ENCODE data around the gene MYL10. TPM values are rescaled to one million over a fixed set of nuclear protein-coding genes. Genes with fewer than 3 reads are reported as not detected.

Gene MYL10
- total and polyA plus RNA-seq, 4 experiments from 2014 or later: not detected

GRCh38 chr7:101673951-101674350, 44.9 kb upstream of the MYL10 start:
- CTCF ChIA-PET (ENCODE audit: partially characterized antibody): no interaction called here
- intact Hi-C loops (cut with micrococcal nuclease): no loop called here
- Histone ChIP-seq H3K27ac (ENCODE audit: low read depth, low read length) (no peak overlapping the region), H3K4me1 (ENCODE audit: insufficient read depth, low read length) (no peaks in the 10 kb centered on the region), H3K4me3 (ENCODE audit: low read length in 2 of 2) (no peak overlapping the region), H3K36me3 (ENCODE audit: insufficient read depth, low read length) (no peaks in the 10 kb centered on the region), H3K9me3 (ENCODE audit: control insufficient read depth in 1 of 2, low read length in 2 of 2) (no peaks in the 10 kb centered on the region), H3K27me3 (ENCODE audit: insufficient read depth, low read length) (no peaks in the 10 kb centered on the region)
- H3K4me1 Mint-ChIP-seq: no peaks in the 10 kb centered on the region
- no peaks in the 10 kb centered on the region for H3K36me3 Mint-ChIP-seq
- no peak overlapping the region for H3K4me3 Mint-ChIP-seq
- peaks cover 0 to 2% of the 10 kb centered on the region in 2 donors for H3K27me3 Mint-ChIP-seq
- H3K9me3 Mint-ChIP-seq: peaks cover 0 to 7% (median 4%) of the 10 kb centered on the region in 8 donors
- H3K27ac Mint-ChIP-seq: no peak overlapping the region
- POLR2A ChIA-PET (ENCODE audit: partially characterized antibody): no interaction called here
- DNase-seq: no peak

DNA sequence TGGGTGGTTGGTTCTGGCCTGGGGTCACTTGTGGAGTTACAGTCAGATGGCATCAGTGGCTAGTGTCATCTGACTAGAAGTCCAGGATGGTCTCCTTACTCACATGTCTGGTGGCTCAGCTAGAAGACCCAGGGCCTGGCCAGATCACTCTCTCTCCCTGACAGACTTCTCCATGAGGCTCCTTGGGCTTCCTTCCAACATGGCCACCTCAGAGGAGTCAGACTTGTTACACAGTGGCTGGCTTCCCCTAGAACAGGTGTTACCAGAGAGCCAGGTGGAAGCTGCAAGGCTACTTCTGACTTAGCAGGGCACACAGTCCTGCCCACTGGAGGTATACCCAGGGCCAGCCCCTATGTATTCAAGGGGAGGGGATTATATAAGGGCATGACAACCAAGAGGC, 44.2 kb upstream of the MYL10 start:
- H3K4me1 ChIP-seq (ENCODE audit: insufficient read depth, low read length): no peaks in the 10 kb centered on the region
- intact Hi-C loops (cut with micrococcal nuclease): no loop called here
- Mint-ChIP-seq H3K4me3 (no peak overlapping the region), H3K9me3 (peaks cover 0 to 13% (median 4%) of the 10 kb centered on the region in 8 donors), H3K27me3 (peaks cover 0 to 4% of the 10 kb centered on the region in 2 donors), H3K4me1 (no peaks in the 10 kb centered on the region), H3K27ac (no peak overlapping the region), H3K36me3 (no peaks in the 10 kb centered on the region)
- POLR2A ChIA-PET (ENCODE audit: partially characterized antibody): no interaction called here
- no peak for DNase-seq
- H3K27me3 ChIP-seq (ENCODE audit: insufficient read depth, low read length): no peaks in the 10 kb centered on the region
- H3K4me3 ChIP-seq (ENCODE audit: low read length in 2 of 2): no peak overlapping the region
- H3K27ac ChIP-seq (ENCODE audit: low read depth, low read length): no peak overlapping the region
- H3K9me3 ChIP-seq (ENCODE audit: control insufficient read depth in 1 of 2, low read length in 2 of 2): no peaks in the 10 kb centered on the region
- CTCF ChIA-PET (ENCODE audit: partially characterized antibody): no interaction called here
- no peaks in the 10 kb centered on the region for H3K36me3 ChIP-seq (ENCODE audit: insufficient read depth, low read length)

DNA sequence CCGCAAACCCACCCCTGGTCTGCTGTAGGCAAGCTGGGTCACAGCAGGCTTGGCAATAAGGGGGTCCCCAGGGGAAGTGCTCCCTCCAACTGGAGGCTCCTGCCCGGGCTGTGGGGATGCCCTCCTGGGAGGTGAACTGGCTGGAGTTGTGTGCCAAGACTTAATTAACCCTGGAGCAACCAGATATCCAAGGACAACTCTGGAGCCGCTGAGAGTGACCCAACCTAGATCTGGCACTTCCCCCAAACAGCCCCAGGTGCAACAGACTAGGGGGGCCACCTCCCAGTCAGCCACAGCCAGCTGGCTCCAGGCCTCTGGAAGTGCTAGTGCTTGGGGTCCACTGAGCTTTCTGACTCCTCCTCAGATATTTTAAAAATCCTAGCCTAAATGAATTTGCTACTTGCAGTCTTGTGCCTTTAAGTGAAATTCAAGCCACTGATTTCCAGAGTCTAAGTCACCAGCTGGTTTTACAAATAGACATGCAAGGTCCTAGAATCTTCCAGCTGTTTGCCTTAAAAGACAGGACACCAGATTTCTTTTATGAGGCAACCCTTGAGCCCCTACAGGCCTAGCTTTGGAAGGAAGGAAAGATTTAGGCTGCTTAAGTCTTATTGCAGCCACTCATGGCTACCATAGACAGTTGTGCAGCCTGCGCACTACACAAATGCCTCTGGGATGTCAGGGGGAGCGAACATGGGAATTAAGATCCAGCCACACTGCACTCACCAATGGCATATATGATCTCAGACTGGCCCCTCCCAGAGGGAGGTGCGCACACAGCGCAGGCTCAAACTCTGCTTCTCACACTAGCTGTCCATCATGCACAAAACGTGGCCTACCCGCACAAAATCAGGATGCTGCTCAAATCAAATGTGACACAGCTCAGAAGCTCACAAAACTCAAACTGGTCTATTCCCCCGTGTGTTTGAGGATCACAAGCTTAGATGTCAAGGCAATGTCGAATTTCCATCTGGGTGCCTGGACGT, 42.6 kb upstream of the MYL10 start:
- ChIA-PET POLR2A (ENCODE audit: partially characterized antibody) (no interaction called here), CTCF (ENCODE audit: partially characterized antibody) (interaction anchor here (1.1 kb wide), 1 partner anchor 18 kb away, joined by 4 read pairs; no protein-coding TSS in a partner anchor)

GRCh38 chr7:101669307-101669706, 40.2 kb upstream of the MYL10 start:
- peaks cover 0 to 15% (median 5%) of the 10 kb centered on the region in 8 donors for H3K9me3 Mint-ChIP-seq
- POLR2A ChIA-PET (ENCODE audit: partially characterized antibody): no interaction called here

More for the DNA sequence above, 42.6 kb upstream of the MYL10 start:
- intact Hi-C loops (cut with micrococcal nuclease): no loop called here
- no peaks in the 10 kb centered on the region for H3K27me3 ChIP-seq (ENCODE audit: insufficient read depth, low read length)
- Mint-ChIP-seq H3K4me1 (no peaks in the 10 kb centered on the region), H3K27me3 (peaks cover 3 to 4% of the 10 kb centered on the region in 2 donors), H3K9me3 (peaks cover 0 to 15% (median 5%) of the 10 kb centered on the region in 8 donors), H3K27ac (no peak overlapping the region), H3K36me3 (no peaks in the 10 kb centered on the region), H3K4me3 (no peak overlapping the region)
- no peak overlapping the region for H3K27ac ChIP-seq (ENCODE audit: low read depth, low read length)
- no peak for DNase-seq
- H3K4me1 ChIP-seq (ENCODE audit: insufficient read depth, low read length): no peaks in the 10 kb centered on the region
- H3K36me3 ChIP-seq (ENCODE audit: insufficient read depth, low read length): no peaks in the 10 kb centered on the region
- H3K9me3 ChIP-seq (ENCODE audit: control insufficient read depth in 1 of 2, low read length in 2 of 2): no peaks in the 10 kb centered on the region
- H3K4me3 ChIP-seq (ENCODE audit: low read length in 2 of 2): no peak overlapping the region

GRCh38 chr7:101668726-101669125, 39.6 kb upstream of the MYL10 start:
- CTCF ChIA-PET (ENCODE audit: partially characterized antibody): interaction anchor here (0.8 kb wide), 1 partner anchor 21 kb away, joined by 3 read pairs; no protein-coding TSS in a partner anchor
- Mint-ChIP-seq H3K4me1 (no peaks in the 10 kb centered on the region), H3K4me3 (no peak overlapping the region), H3K9me3 (peaks cover 0 to 12% (median 6%) of the 10 kb centered on the region in 8 donors), H3K36me3 (no peaks in the 10 kb centered on the region), H3K27me3 (peaks cover 4% of the 10 kb centered on the region in 2 donors), H3K27ac (no peak overlapping the region)
- intact Hi-C loops (cut with micrococcal nuclease): no loop called here
- H3K4me3 ChIP-seq (ENCODE audit: low read length in 2 of 2): no peak overlapping the region
- no peaks in the 10 kb centered on the region for H3K4me1 ChIP-seq (ENCODE audit: insufficient read depth, low read length)
- no peaks in the 10 kb centered on the region for H3K9me3 ChIP-seq (ENCODE audit: control insufficient read depth in 1 of 2, low read length in 2 of 2)
- H3K27ac ChIP-seq (ENCODE audit: low read depth, low read length): no peak overlapping the region
- no peak for DNase-seq
- POLR2A ChIA-PET (ENCODE audit: partially characterized antibody): no interaction called here
- H3K27me3 ChIP-seq (ENCODE audit: insufficient read depth, low read length): no peaks in the 10 kb centered on the region
- H3K36me3 ChIP-seq (ENCODE audit: insufficient read depth, low read length): no peaks in the 10 kb centered on the region

More at GRCh38 chr7:101669307-101669706, 40.2 kb upstream of the MYL10 start:
- Histone ChIP-seq H3K4me1 (ENCODE audit: insufficient read depth, low read length) (no peaks in the 10 kb centered on the region), H3K4me3 (ENCODE audit: low read length in 2 of 2) (no peak overlapping the region), H3K36me3 (ENCODE audit: insufficient read depth, low read length) (no peaks in the 10 kb centered on the region), H3K9me3 (ENCODE audit: control insufficient read depth in 1 of 2, low read length in 2 of 2) (no peaks in the 10 kb centered on the region), H3K27ac (ENCODE audit: low read depth, low read length) (no peak overlapping the region), H3K27me3 (ENCODE audit: insufficient read depth, low read length) (no peaks in the 10 kb centered on the region)
- Mint-ChIP-seq H3K4me3 (no peak overlapping the region), H3K27me3 (peaks cover 4% of the 10 kb centered on the region in 2 donors), H3K36me3 (no peaks in the 10 kb centered on the region), H3K4me1 (no peaks in the 10 kb centered on the region), H3K27ac (no peak overlapping the region)
- DNase-seq: no peak
- CTCF ChIA-PET (ENCODE audit: partially characterized antibody): no interaction called here
- intact Hi-C loops (cut with micrococcal nuclease): no loop called here

DNA sequence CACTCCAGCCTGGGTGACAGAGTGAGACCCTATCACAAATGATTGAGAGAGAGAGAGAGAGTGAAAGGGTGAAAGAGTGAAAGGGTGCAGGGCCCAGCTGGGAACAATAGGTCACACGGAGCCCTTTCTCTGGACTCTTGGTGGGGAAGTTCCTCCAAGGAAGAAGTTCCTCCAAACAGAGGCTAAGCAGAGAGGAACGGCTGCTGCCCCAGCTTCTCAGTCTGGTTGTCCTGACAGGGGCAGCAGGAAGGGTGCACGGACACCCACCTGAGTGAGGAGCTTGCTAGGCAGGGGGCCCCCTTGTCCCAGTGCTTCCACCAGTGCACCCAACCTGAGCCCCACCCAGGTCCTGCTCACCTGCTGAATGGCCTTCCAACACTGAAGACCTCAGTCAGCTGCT, 38.8 kb upstream of the MYL10 start:
- intact Hi-C loops (cut with micrococcal nuclease): no loop called here
- H3K4me1 Mint-ChIP-seq: no peaks in the 10 kb centered on the region
- H3K36me3 Mint-ChIP-seq: no peaks in the 10 kb centered on the region
- no peak overlapping the region for H3K27ac Mint-ChIP-seq
- H3K27me3 Mint-ChIP-seq: peaks cover 4 to 5% of the 10 kb centered on the region in 2 donors
- no peak for DNase-seq
- ChIA-PET CTCF (ENCODE audit: partially characterized antibody) (interaction anchor here (0.6 kb wide), 1 partner anchor 499 kb away, joined by 3 read pairs; no protein-coding TSS in a partner anchor), POLR2A (ENCODE audit: partially characterized antibody) (interaction anchor here (0.8 kb wide), 1 partner anchor 116 kb away, joined by 3 read pairs; no protein-coding TSS in a partner anchor)
- Histone ChIP-seq H3K27me3 (ENCODE audit: insufficient read depth, low read length) (no peaks in the 10 kb centered on the region), H3K9me3 (ENCODE audit: control insufficient read depth in 1 of 2, low read length in 2 of 2) (peaks cover 0 to 5% of the 10 kb centered on the region in 2 donors), H3K36me3 (ENCODE audit: insufficient read depth, low read length) (no peaks in the 10 kb centered on the region), H3K4me3 (ENCODE audit: low read length in 2 of 2) (no peak overlapping the region), H3K27ac (ENCODE audit: low read depth, low read length) (no peak overlapping the region), H3K4me1 (ENCODE audit: insufficient read depth, low read length) (no peaks in the 10 kb centered on the region)
- H3K4me3 Mint-ChIP-seq: no peak overlapping the region
- peaks cover 2 to 15% (median 5%) of the 10 kb centered on the region in 8 donors for H3K9me3 Mint-ChIP-seq

DNA sequence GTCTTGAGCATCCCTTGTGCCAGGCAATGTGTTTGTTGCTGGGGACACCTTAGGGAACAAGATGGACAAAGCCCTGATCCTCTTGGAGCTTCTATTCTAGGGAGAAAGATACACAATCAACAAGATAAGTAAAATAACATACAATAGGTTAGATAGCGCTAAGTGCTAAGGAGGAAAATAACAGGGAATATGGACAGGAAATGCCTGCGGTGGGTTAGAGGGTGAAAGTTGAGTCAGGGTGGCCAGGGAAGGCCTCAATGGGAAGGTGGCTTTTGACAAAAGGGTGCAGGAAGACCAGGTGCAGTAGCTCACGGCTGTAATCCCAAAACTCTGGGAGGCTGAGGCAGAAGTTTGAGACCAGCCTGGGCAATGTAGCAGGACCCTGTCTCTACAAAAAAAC, 38.3 kb upstream of the MYL10 start:
- no peak overlapping the region for H3K27ac ChIP-seq (ENCODE audit: low read depth, low read length)
- no peaks in the 10 kb centered on the region for H3K36me3 ChIP-seq (ENCODE audit: insufficient read depth, low read length)
- H3K9me3 Mint-ChIP-seq: peaks cover 3 to 17% (median 7%) of the 10 kb centered on the region in 8 donors
- peaks cover 0 to 5% of the 10 kb centered on the region in 2 donors for H3K9me3 ChIP-seq (ENCODE audit: control insufficient read depth in 1 of 2, low read length in 2 of 2)
- intact Hi-C loops (cut with micrococcal nuclease): no loop called here
- POLR2A ChIA-PET (ENCODE audit: partially characterized antibody): interaction anchor here (0.8 kb wide), 1 partner anchor 117 kb away, joined by 3 read pairs; no protein-coding TSS in a partner anchor
- no peaks in the 10 kb centered on the region for H3K36me3 Mint-ChIP-seq
- H3K27ac Mint-ChIP-seq: no peak overlapping the region
- DNase-seq: no peak
- H3K4me1 Mint-ChIP-seq: no peaks in the 10 kb centered on the region
- no peak overlapping the region for H3K4me3 Mint-ChIP-seq
- peaks cover 4 to 5% of the 10 kb centered on the region in 2 donors for H3K27me3 Mint-ChIP-seq
- H3K4me1 ChIP-seq (ENCODE audit: insufficient read depth, low read length): no peaks in the 10 kb centered on the region
- H3K27me3 ChIP-seq (ENCODE audit: insufficient read depth, low read length): no peaks in the 10 kb centered on the region
- no peak overlapping the region for H3K4me3 ChIP-seq (ENCODE audit: low read length in 2 of 2)
- CTCF ChIA-PET (ENCODE audit: partially characterized antibody): no interaction called here
